ENCODE measurements around the gene BAG2.

GRCh38 chr6:57130661-57131177 lies 41.4 kb upstream of the BAG2 start:
- TF ChIP-seq, protein P1, sequence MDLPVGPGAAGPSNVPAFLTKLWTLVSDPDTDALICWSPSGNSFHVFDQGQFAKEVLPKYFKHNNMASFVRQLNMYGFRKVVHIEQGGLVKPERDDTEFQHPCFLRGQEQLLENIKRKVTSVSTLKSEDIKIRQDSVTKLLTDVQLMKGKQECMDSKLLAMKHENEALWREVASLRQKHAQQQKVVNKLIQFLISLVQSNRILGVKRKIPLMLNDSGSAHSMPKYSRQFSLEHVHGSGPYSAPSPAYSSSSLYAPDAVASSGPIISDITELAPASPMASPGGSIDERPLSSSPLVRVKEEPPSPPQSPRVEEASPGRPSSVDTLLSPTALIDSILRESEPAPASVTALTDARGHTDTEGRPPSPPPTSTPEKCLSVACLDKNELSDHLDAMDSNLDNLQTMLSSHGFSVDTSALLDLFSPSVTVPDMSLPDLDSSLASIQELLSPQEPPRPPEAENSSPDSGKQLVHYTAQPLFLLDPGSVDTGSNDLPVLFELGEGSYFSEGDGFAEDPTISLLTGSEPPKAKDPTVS (IDR thresholded peaks at IDR 0.05; ENCODE audit: low read depth, low read length): no peak
- TF ChIP-seq, protein P2, sequence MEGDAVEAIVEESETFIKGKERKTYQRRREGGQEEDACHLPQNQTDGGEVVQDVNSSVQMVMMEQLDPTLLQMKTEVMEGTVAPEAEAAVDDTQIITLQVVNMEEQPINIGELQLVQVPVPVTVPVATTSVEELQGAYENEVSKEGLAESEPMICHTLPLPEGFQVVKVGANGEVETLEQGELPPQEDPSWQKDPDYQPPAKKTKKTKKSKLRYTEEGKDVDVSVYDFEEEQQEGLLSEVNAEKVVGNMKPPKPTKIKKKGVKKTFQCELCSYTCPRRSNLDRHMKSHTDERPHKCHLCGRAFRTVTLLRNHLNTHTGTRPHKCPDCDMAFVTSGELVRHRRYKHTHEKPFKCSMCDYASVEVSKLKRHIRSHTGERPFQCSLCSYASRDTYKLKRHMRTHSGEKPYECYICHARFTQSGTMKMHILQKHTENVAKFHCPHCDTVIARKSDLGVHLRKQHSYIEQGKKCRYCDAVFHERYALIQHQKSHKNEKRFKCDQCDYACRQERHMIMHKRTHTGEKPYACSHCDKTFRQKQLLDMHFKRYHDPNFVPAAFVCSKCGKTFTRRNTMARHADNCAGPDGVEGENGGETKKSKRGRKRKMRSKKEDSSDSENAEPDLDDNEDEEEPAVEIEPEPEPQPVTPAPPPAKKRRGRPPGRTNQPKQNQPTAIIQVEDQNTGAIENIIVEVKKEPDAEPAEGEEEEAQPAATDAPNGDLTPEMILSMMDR (IDR thresholded peaks at IDR 0.05 in 2 of 3, conservative IDR thresholded peaks at IDR 0.05 in 1 of 3; ENCODE audit: control insufficient read depth in 2 of 3, extremely low read depth in 1 of 3, insufficient read depth in 1 of 3, low read depth in 3 of 3, low read length in 3 of 3): no peak
- TF ChIP-seq SRF (IDR thresholded peaks at IDR 0.05; ENCODE audit: low read depth in 2 of 2, low read length in 2 of 2) (no peak), KAT2A (conservative IDR thresholded peaks at IDR 0.05; ENCODE audit: control insufficient read depth, low read depth, low read length) (no peak), ZBED1 (IDR thresholded peaks at IDR 0.05; ENCODE audit: borderline replicate concordance) (no peak), WRNIP1 (IDR thresholded peaks at IDR 0.05; ENCODE audit: borderline replicate concordance, low read depth, low read length) (no peak), BHLHE40 (IDR thresholded peaks at IDR 0.05; ENCODE audit: borderline replicate concordance in 1 of 2, low read depth in 2 of 2, low read length in 1 of 2) (no peak), POLR2A (IDR thresholded peaks at IDR 0.05; ENCODE audit: low read depth, low read length) (no peak)

All from GM12878 (cell line).